Cardiac atrium fibroblast (primary cell): ENCODE results near the gene TRIM8. TPM values are rescaled to one million over a fixed set of nuclear protein-coding genes. Genes with fewer than 3 reads are reported as not detected.

Experiments
- total RNA-seq: library from RNA; depleted of rRNA; stranded (reverse); fragments of >200 nt; gene quantifications from 2 replicates; pipeline ENCODE4 v1.2.3, GENCODE V29; 2015

The TRIM8 gene
- total RNA-seq = 116 and 205 TPM in 2 replicates

GRCh38 chr10:102644066-102644645 is at the start of gene TRIM8:
TSS of gene TRIM8 (plus strand) at chr10:102644479. CDS start at chr10:102644618, 139 bp downstream.

Other genes with a start within 250 kb of the TRIM8 start
- gene NFKB2, start 248.8 kb upstream of the TRIM8 start, total RNA-seq = 16.4 and 36.0 TPM in 2 replicates
- gene PSD, start 225.7 kb upstream of the TRIM8 start, total RNA-seq = 0.72 and 1.1 TPM in 2 replicates
- gene FBXL15, start 223.6 kb upstream of the TRIM8 start, total RNA-seq = 6.6 and 13.2 TPM in 2 replicates
- gene CUEDC2, start 211.9 kb upstream of the TRIM8 start, total RNA-seq = 77.3 and 87.4 TPM in 2 replicates
- gene C10orf95, start 192.9 kb upstream of the TRIM8 start, total RNA-seq = not detected in 2 replicates
- gene ACTR1A, start 141.8 kb upstream of the TRIM8 start, total RNA-seq = 114 and 115 TPM in 2 replicates
- gene SUFU, start 140.5 kb upstream of the TRIM8 start, total RNA-seq = 7.4 and 11.2 TPM in 2 replicates
- 6.1 and 7.0 TPM in 2 replicates for gene ARL3, start 69.9 kb downstream of the TRIM8 start, total RNA-seq
- gene SFXN2, start 70.2 kb downstream of the TRIM8 start, total RNA-seq = 2.0 and 3.4 TPM in 2 replicates
- gene WBP1L, start 99.5 kb downstream of the TRIM8 start, total RNA-seq = 50.7 and 59.8 TPM in 2 replicates
- not detected in 2 replicates for gene CYP17A1, start 192.9 kb downstream of the TRIM8 start, total RNA-seq
- 11.5 and 12.5 TPM in 2 replicates for gene BORCS7, start 209.8 kb downstream of the TRIM8 start, total RNA-seq
- 1.3 and 2.9 TPM in 2 replicates for gene AS3MT, start 225.0 kb downstream of the TRIM8 start, total RNA-seq